Pancreas (tissue), 10 donors: ENCODE measurements around the gene VPS26B. TPM values are rescaled to one million over a fixed set of nuclear protein-coding genes. Genes with fewer than 3 reads are reported as not detected.
"Not testable (repeated sequence)": the region's sequence is repeated elsewhere in the genome, so short reads cannot be mapped to it uniquely, and the experiment has no call there.

Experiments used
- ATAC-seq, 4 donors: fragments of 200-7000 bp; cut with Tn5 transposase; one replicate each; pipeline versions ENCODE4 v1.8.0 to v1.9.1; 2020; ENCODE audit warnings: mild to moderate bottlenecking in 4 of 4, moderate library complexity in 4 of 4
- DNase-seq, 6 donors: peaks; one replicate each; pipeline ENCODE4 v3.0.0-alpha.2; 2020
- FAIRE-seq: peaks from 2 replicates; lab custom pipeline; 2012; peaks lifted over from hg19 to GRCh38; lab: Jason Lieb, UNC
- H3K27ac ChIP-seq, 4 donors: fragments of 200-600 bp; sonication (generic); 1 replicate in 3 of 4; 2 replicates in 1 of 4; pipeline versions ENCODE4 v1.5.0 to v1.8.0; 2020
- H3K27me3 ChIP-seq, 4 donors: fragments of 200-600 bp; one replicate each; pipeline ENCODE4 v1.8.0; 2021
- H3K36me3 ChIP-seq, 3 donors: fragments of 200-600 bp; sonication (generic) in 1 of 3; one replicate each; pipeline versions ENCODE4 v1.5.0 to v1.8.0; 2020 to 2021
- H3K4me1 ChIP-seq, 3 donors: fragments of 200-600 bp; one replicate each; pipeline ENCODE4 v1.8.0; 2021
- H3K4me3 ChIP-seq, 4 donors: fragments of 200-600 bp; sonication (generic) in 2 of 4; one replicate each; pipeline versions ENCODE4 v1.5.0 to v1.8.0; 2020 to 2021
- H3K9me3 ChIP-seq, 4 donors: fragments of 200-600 bp; one replicate each; pipeline ENCODE4 v1.8.0; 2021
- WGBS, 2 donors: extraction: QIAGEN DNeasy Blood & Tissue Kit; methylation state at CpG; one replicate each; pipeline ENCODE4 v1.1.7; 2013; 5-methylcytosine and 5-hydroxymethylcytosine counted together
- intact Hi-C, 3 donors: fragments of 100-400 bp; cut with DNase I; formaldehyde crosslinking; loops; one replicate each; pipeline versions ENCODE4 v1.11.1 to v1.14.2; 2022
- polyA plus RNA-seq, 2 donors: library from polyadenylated mRNA; stranded (reverse); fragments of 200-250 nt; gene quantifications; one replicate each; pipeline ENCODE4 v1.2.3, GENCODE V29; 2013
- total RNA-seq, 6 donors: library from RNA; stranded (reverse); fragmentation: NEBNext Ultra II Directional in 4 of 6; extraction: Animal tissue kit (Norgen Biotek cat#: 25700) in 4 of 6; gene quantifications; one replicate each; pipeline versions ENCODE4 v1.2.1 to v1.2.4, GENCODE V29; 2021 to 2023
- TF ChIP-seq, protein P1 (sequence below), 4 donors: fragments of 200-600 bp; sonication (generic) in 3 of 4; IDR thresholded peaks; one replicate each; pipeline versions ENCODE4 v1.5.0 to v1.8.0; 2021; ENCODE audit warnings: antibody characterized with exemption in 4 of 4
- donor health status: healthy with polysubstance abuse.
- donor health status: DM: no; HTN: no; CAD: no; lungs with moderate emphysema.
- donor health status: DM: no; HTN: no; CAD: no.
- donor health status: control.
- donor health status: control.
- donor health status: Bipolar disorder and iron deficiency.
- donor health status: DM: yes; HTN: yes; CAD: no.
- donor health status: DM: no; HTN: no; CAD: no.
- donor health status: DM: no; HTN: no; CAD: no.
- donor health status: DM: yes; HTN: yes; CAD: no.

The VPS26B gene
- total and polyA plus RNA-seq, 8 donors: 18.1 to 30.3 (median 26.5) TPM

DNA sequence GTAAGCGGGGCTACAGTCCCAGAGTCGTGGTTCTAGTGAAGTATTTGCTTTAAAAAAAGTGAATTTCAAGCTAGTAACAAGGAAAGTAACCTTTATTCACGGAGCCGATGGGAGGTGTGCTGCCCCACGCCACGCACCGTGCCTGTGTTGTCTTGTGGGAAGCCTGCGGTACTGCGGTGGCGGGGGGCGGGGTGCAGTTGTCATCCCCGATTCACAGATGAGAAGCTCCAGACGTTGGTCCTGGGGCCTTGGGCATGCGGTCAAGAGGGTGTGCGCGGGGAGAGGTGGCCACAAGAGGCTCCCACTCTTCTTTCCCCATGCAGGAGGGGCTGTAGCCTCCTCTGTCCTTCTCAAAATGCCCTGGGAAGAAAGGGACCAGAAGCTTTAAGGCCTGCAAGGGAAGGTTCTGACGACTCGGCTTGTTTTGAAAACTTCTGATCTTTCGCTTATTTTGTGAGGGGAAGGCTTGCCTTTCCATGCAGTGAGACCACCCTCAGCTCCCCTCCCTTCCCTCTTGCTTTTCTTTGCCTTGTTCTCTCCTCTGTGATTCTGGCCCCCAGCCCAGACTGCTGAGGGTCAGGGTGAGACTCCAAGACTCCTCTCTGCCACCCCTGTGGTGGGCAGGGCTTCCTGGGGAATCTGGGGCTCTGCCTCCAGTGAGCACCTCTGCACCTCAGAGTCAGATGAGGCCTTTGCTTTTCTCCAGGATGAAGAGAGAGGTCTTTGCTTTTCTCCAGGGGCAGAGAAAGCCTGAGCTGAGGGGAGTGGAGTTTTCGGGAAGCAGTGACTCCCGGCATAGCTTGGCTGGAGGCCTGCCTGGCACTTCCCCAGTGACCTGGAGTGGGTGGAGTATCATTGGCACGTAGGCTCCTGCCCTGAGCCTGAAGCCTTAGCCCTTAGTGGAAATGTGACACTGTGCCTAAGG is 57.9 kb downstream of the VPS26B start:
- peak in 2 of 4 donors; percentile 57 to 85 for ATAC-seq
- WGBS, 2 donors: 79 to 81% methylated on average over 22 of the region's 22 CpGs
- TF ChIP-seq, protein P1, sequence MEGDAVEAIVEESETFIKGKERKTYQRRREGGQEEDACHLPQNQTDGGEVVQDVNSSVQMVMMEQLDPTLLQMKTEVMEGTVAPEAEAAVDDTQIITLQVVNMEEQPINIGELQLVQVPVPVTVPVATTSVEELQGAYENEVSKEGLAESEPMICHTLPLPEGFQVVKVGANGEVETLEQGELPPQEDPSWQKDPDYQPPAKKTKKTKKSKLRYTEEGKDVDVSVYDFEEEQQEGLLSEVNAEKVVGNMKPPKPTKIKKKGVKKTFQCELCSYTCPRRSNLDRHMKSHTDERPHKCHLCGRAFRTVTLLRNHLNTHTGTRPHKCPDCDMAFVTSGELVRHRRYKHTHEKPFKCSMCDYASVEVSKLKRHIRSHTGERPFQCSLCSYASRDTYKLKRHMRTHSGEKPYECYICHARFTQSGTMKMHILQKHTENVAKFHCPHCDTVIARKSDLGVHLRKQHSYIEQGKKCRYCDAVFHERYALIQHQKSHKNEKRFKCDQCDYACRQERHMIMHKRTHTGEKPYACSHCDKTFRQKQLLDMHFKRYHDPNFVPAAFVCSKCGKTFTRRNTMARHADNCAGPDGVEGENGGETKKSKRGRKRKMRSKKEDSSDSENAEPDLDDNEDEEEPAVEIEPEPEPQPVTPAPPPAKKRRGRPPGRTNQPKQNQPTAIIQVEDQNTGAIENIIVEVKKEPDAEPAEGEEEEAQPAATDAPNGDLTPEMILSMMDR (IDR thresholded peaks at IDR 0.05): no peak
- no peak for FAIRE-seq
- H3K9me3 ChIP-seq: no peaks in the 10 kb centered on the region
- no peak for DNase-seq
- no peaks in the 10 kb centered on the region for H3K36me3 ChIP-seq
- no peak overlapping the region for H3K4me3 ChIP-seq
- no peak overlapping the region for H3K27ac ChIP-seq
- H3K27me3 ChIP-seq: peaks cover 0 to 6% (median 0%) of the 10 kb centered on the region in 4 donors
- intact Hi-C loops: no loop called here
- no peaks in the 10 kb centered on the region for H3K4me1 ChIP-seq

DNA sequence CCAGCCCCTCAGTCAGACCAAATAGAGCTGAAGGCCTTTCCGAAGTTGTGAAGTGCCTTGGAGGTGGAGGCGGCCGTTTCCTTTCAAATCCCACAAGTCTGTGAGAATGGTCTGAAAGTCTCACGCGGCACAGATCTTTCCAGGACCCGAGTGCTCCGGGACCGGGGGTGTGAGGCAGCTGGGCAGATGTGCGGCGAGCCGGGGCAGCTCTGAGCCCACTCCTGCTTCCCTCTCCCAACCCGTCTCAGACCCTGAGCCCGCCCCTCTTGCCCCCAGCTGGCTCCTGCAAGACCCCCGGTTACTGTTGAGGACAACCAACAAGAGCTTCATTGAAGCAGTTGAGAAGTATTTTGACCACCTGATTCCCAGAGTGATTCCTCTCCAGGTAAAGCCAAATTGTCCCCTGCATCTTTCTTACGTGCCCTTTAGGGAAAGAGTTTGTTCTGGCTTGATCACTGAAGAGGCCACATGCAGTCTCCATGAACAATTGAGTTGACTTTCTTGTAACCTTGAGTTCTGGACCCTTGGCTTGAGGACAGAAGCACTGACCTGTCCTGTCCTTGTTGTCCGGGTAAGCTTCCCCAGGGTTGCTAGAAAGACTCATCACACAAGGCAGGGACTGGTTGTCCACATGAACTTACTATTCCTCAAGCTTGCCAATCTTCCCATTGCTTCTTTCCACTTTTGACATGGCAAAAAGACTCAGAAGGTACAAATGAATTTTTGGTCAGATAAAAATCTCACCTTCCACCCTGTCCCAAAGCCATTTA is 59.2 kb downstream of the VPS26B start:
- WGBS, 2 donors: 81 to 84% methylated on average over 16 of the region's 16 CpGs
- Histone ChIP-seq H3K4me3 (no peak overlapping the region), H3K27me3 (no peaks in the 10 kb centered on the region), H3K36me3 (no peaks in the 10 kb centered on the region), H3K27ac (no peak overlapping the region), H3K4me1 (no peaks in the 10 kb centered on the region), H3K9me3 (no peaks in the 10 kb centered on the region)
- intact Hi-C loops: no loop called here
- FAIRE-seq: no peak
- TF ChIP-seq, protein P1 (IDR thresholded peaks at IDR 0.05): no peak
- no peak for DNase-seq
- ATAC-seq: no peak

DNA sequence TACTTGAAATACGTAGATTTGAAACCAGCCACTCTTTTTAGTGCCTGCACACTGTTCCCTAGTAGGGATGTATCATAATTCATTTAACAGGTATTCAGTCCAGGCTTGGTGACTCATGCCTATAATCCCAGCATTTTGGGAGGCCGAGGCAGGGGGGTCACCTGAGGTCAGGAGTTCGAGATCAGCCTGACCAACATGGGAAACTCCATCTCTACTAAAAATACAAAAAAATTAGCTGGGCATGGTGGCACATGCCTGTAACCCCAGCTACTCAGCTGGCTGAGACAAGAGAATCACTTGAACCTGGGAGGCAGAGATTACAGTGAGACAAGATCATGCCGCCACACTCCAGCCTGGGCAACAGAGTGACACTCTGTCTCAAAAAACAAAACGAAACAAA is 59.9 kb downstream of the VPS26B start:
- ATAC-seq, H3K27me3 ChIP-seq, DNase-seq, H3K36me3 ChIP-seq, H3K4me1 ChIP-seq, intact Hi-C loops, FAIRE-seq, H3K27ac ChIP-seq, H3K4me3 ChIP-seq, H3K9me3 ChIP-seq: not testable (repeated sequence)
- 81 to 92% methylated on average over 5 of the region's 5 CpGs for WGBS, 2 donors

DNA sequence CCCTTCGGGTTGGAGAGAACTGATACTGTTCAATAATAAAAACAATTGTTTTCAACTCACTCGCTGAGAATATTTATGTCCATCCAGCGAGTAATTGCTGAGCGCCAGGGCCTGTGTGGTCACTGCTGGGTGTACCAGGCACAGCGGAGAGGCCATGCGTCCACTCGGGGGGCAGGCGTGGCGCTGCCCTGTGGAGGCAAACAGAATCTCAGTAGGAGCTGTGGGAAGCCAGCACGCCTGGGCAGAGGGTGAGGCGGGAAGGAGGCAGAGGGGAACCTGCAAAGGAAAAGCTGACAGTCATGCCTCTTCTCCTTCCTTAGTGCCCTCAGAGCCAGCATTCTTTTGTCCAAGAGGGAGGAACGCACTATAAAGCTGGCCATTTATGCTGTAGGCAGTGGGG is 63.1 kb downstream of the VPS26B start:
- no peak overlapping the region for H3K27ac ChIP-seq
- H3K36me3 ChIP-seq: no peaks in the 10 kb centered on the region
- no peak overlapping the region for H3K4me3 ChIP-seq
- H3K9me3 ChIP-seq: no peaks in the 10 kb centered on the region
- no peak for DNase-seq
- 73 to 82% methylated on average over 12 of the region's 12 CpGs for WGBS, 2 donors
- intact Hi-C loops: no loop called here
- TF ChIP-seq, protein P1 (IDR thresholded peaks at IDR 0.05): no peak
- no peak for ATAC-seq
- H3K4me1 ChIP-seq: no peaks in the 10 kb centered on the region
- no peaks in the 10 kb centered on the region for H3K27me3 ChIP-seq
- no peak for FAIRE-seq

DNA sequence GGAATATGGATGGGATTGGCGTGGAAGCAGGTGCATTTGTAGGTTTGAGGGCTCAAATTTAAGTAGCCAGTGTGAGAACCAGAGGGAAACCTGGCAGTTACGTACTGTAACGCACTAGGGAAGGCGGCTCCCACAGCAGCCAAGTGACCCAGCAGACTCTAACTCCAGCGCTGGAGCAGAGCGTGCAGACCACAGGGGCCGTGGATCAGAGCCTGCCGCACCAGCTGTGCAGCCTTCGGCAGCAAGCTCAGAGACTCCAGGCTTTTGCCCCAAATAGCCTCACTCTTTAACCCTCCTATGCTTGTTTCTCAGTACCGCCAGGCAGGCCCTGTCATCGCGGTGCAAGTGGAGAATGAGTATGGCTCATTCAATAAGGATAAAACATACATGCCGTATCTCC is 64.0 kb downstream of the VPS26B start:
- Histone ChIP-seq H3K27ac (no peak overlapping the region), H3K27me3 (no peaks in the 10 kb centered on the region), H3K4me3 (no peak overlapping the region), H3K4me1 (no peaks in the 10 kb centered on the region), H3K9me3 (no peaks in the 10 kb centered on the region), H3K36me3 (no peaks in the 10 kb centered on the region)
- intact Hi-C loops: no loop called here
- WGBS, 2 donors: 90 to 92% methylated on average over 13 of the region's 13 CpGs
- FAIRE-seq: no peak
- DNase-seq: no peak
- TF ChIP-seq, protein P1 (IDR thresholded peaks at IDR 0.05): no peak
- no peak for ATAC-seq
